ENCODE data around the gene BCL11B. TPM values are rescaled to one million over a fixed set of nuclear protein-coding genes. Genes with fewer than 3 reads are reported as not detected.

BCL11B gene
- total RNA-seq, 1 donor from 2014 or later, result 0.16 TPM

- peak; percentile 40 for DNase-seq (ENCODE audit: extremely low spot score, unreplicated experiment)
Observed at GRCh38 chr14:99158150-99158549, 113.8 kb downstream of the BCL11B start.

GRCh38 chr14:99157676-99158075 is 114.3 kb downstream of the BCL11B start:
- no peak overlapping the region for H3K4me3 Mint-ChIP-seq (ENCODE audit: unreplicated experiment)
- H3K9me3 Mint-ChIP-seq (ENCODE audit: unreplicated experiment), result peaks cover 4% of the 10 kb centered on the region
- peaks cover 23% of the 10 kb centered on the region for H3K27me3 Mint-ChIP-seq (ENCODE audit: unreplicated experiment)
- H3K36me3 Mint-ChIP-seq (ENCODE audit: unreplicated experiment), result no peaks in the 10 kb centered on the region
- H3K27ac Mint-ChIP-seq (ENCODE audit: unreplicated experiment), result no peak overlapping the region
- H3K4me1 Mint-ChIP-seq (ENCODE audit: unreplicated experiment), result no peaks in the 10 kb centered on the region
- DNase-seq (ENCODE audit: extremely low spot score, unreplicated experiment), result peak; percentile 54
- TF ChIP-seq CTCF (IDR thresholded peaks at IDR 0.05), result no peak

More at GRCh38 chr14:99158150-99158549, 113.8 kb downstream of the BCL11B start:
- H3K27me3 Mint-ChIP-seq (ENCODE audit: unreplicated experiment), result peaks cover 23% of the 10 kb centered on the region
- H3K27ac Mint-ChIP-seq (ENCODE audit: unreplicated experiment), result no peak overlapping the region
- H3K4me3 Mint-ChIP-seq (ENCODE audit: unreplicated experiment), result no peak overlapping the region
- TF ChIP-seq CTCF (IDR thresholded peaks at IDR 0.05), result no peak
- no peaks in the 10 kb centered on the region for H3K36me3 Mint-ChIP-seq (ENCODE audit: unreplicated experiment)
- H3K9me3 Mint-ChIP-seq (ENCODE audit: unreplicated experiment), result peaks cover 4% of the 10 kb centered on the region
- H3K4me1 Mint-ChIP-seq (ENCODE audit: unreplicated experiment), result no peaks in the 10 kb centered on the region

- Mint-ChIP-seq H3K27ac (ENCODE audit: unreplicated experiment) (no peak overlapping the region), H3K36me3 (ENCODE audit: unreplicated experiment) (no peaks in the 10 kb centered on the region), H3K4me1 (ENCODE audit: unreplicated experiment) (no peaks in the 10 kb centered on the region), H3K4me3 (ENCODE audit: unreplicated experiment) (no peak overlapping the region), H3K9me3 (ENCODE audit: unreplicated experiment) (peaks cover 4% of the 10 kb centered on the region), H3K27me3 (ENCODE audit: unreplicated experiment) (peaks cover 23% of the 10 kb centered on the region)
- DNase-seq (ENCODE audit: extremely low spot score, unreplicated experiment), result peak; percentile 71
- TF ChIP-seq CTCF (IDR thresholded peaks at IDR 0.05), result no peak
Observed at GRCh38 chr14:99157246-99157645, 114.8 kb downstream of the BCL11B start.

GRCh38 chr14:99156814-99157213 is 115.2 kb downstream of the BCL11B start:
- no peaks in the 10 kb centered on the region for H3K4me1 Mint-ChIP-seq (ENCODE audit: unreplicated experiment)
- peaks cover 23% of the 10 kb centered on the region for H3K27me3 Mint-ChIP-seq (ENCODE audit: unreplicated experiment)
- H3K27ac Mint-ChIP-seq (ENCODE audit: unreplicated experiment), result no peak overlapping the region
- no peak for DNase-seq (ENCODE audit: extremely low spot score, unreplicated experiment)
- peaks cover 4% of the 10 kb centered on the region for H3K9me3 Mint-ChIP-seq (ENCODE audit: unreplicated experiment)
- no peaks in the 10 kb centered on the region for H3K36me3 Mint-ChIP-seq (ENCODE audit: unreplicated experiment)
- TF ChIP-seq CTCF (IDR thresholded peaks at IDR 0.05), result no peak
- no peak overlapping the region for H3K4me3 Mint-ChIP-seq (ENCODE audit: unreplicated experiment)

GRCh38 chr14:99156090-99156425 is 115.9 kb downstream of the BCL11B start:
- no peak for TF ChIP-seq CTCF (IDR thresholded peaks at IDR 0.05)
- Mint-ChIP-seq H3K9me3 (ENCODE audit: unreplicated experiment) (no peaks in the 10 kb centered on the region), H3K4me1 (ENCODE audit: unreplicated experiment) (no peaks in the 10 kb centered on the region), H3K27ac (ENCODE audit: unreplicated experiment) (no peak overlapping the region), H3K27me3 (ENCODE audit: unreplicated experiment) (peaks cover 22% of the 10 kb centered on the region), H3K4me3 (ENCODE audit: unreplicated experiment) (no peak overlapping the region), H3K36me3 (ENCODE audit: unreplicated experiment) (no peaks in the 10 kb centered on the region)
- DNase-seq (ENCODE audit: extremely low spot score, unreplicated experiment), result peak; percentile 62
